ENCODE measurements around the gene HS1BP3.

DNA sequence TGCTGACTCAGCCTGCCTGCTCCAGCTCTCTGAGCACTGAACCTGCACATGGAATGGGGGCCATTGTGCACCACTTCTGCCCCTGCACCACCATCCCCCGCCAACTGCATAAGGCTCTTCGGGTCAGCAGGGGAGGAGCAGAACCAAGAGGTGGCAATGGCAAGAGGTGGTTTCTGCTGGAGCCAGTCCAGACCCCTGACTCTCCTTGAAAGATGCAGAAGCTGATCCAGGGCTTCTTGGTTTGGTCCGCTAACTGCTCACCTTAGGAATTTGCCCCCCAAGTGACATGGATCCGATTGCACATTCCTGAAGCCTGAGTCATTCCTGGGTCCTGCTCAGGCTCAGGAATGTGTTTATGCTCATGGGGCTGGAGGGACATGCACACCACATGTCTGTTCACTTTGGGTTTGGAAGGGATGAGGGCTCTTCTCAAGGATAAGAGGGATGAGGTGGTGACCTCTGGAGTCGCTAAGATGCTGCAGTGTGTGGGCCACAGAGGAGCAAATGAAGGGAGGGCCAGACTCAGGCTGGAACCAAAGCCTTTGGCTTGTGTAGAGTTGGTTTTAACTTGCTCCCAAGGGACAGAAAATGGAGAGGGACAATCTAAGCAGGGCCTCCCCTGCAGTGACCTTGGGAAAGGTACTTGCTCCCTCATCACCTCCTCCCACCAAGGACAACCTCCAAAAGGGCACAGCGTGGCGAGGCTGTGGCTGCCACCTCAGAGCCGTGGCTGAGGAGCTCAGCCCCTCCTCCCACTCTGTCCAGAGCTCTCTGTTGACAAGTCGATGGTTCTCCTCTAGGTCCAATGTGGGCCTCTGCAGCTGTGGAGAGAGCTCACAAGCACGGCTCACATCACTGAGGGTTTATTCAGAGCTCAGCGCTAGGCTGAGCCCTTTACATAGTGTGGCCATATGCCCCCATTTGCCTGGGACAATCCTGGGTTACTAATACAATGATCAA is 66.2 kb downstream of the HS1BP3 start:
- TF ChIP-seq POLR2A (IDR thresholded peaks at IDR 0.05): no peak
- TF ChIP-seq, protein P1, sequence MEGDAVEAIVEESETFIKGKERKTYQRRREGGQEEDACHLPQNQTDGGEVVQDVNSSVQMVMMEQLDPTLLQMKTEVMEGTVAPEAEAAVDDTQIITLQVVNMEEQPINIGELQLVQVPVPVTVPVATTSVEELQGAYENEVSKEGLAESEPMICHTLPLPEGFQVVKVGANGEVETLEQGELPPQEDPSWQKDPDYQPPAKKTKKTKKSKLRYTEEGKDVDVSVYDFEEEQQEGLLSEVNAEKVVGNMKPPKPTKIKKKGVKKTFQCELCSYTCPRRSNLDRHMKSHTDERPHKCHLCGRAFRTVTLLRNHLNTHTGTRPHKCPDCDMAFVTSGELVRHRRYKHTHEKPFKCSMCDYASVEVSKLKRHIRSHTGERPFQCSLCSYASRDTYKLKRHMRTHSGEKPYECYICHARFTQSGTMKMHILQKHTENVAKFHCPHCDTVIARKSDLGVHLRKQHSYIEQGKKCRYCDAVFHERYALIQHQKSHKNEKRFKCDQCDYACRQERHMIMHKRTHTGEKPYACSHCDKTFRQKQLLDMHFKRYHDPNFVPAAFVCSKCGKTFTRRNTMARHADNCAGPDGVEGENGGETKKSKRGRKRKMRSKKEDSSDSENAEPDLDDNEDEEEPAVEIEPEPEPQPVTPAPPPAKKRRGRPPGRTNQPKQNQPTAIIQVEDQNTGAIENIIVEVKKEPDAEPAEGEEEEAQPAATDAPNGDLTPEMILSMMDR (IDR thresholded peaks at IDR 0.05): no peak

Measured in upper lobe of left lung (tissue), 4 donors.